ENCODE data around the gene SCYGR8. TPM values are rescaled to one million over a fixed set of nuclear protein-coding genes. Genes with fewer than 3 reads are reported as not detected.

The SCYGR8 gene
- not detected for total RNA-seq
- long read RNA-seq: 0 reads

GRCh38 chr2:227745594-227745993 is at the start of gene SCYGR8:
Gene SCYGR8, plus strand, starts transcription at chr2:227745894. Its CDS starts 0 bp downstream, at chr2:227745894.
- Histone ChIP-seq H3K27ac (no peak within 1 kb of the TSS), H3K27me3 (no peaks in the 10 kb centered on the region), H3K4me1 (no peaks in the 10 kb centered on the region), H3K36me3 (no peaks in the 10 kb centered on the region), H3K4me3 (no peak within 1 kb of the TSS), H3K9me3 (no peaks in the 10 kb centered on the region)
- no peak for DNase-seq
- ATAC-seq: no peak
- intact Hi-C loops (cut with DNase I): no loop called here
- TF ChIP-seq CTCF (IDR thresholded peaks at IDR 0.05): no peak

GRCh38 chr2:227696990-227697679 is 48.6 kb upstream of the SCYGR8 start:
- no peaks in the 10 kb centered on the region for H3K9me3 ChIP-seq
- TF ChIP-seq CTCF (IDR thresholded peaks at IDR 0.05): no peak
- no peak for DNase-seq
- H3K4me3 ChIP-seq: no peak overlapping the region
- H3K4me1 ChIP-seq: no peaks in the 10 kb centered on the region
- H3K36me3 ChIP-seq: no peaks in the 10 kb centered on the region
- intact Hi-C loops (cut with DNase I): no loop called here
- H3K27me3 ChIP-seq: no peaks in the 10 kb centered on the region
- no peak overlapping the region for H3K27ac ChIP-seq
- no peak for ATAC-seq

GRCh38 chr2:227701556-227701955 is 44.1 kb upstream of the SCYGR8 start:
- intact Hi-C loops (cut with DNase I): no loop called here
- H3K4me3 ChIP-seq: no peak overlapping the region
- no peak for DNase-seq
- H3K27ac ChIP-seq: no peak overlapping the region
- H3K4me1 ChIP-seq: peaks cover 12% of the 10 kb centered on the region
- no peaks in the 10 kb centered on the region for H3K36me3 ChIP-seq
- H3K9me3 ChIP-seq: no peaks in the 10 kb centered on the region
- no peak for ATAC-seq
- H3K27me3 ChIP-seq: no peaks in the 10 kb centered on the region
- TF ChIP-seq CTCF (IDR thresholded peaks at IDR 0.05): no peak

- peak overlapping the region; percentile 53 for H3K27ac ChIP-seq
- no peaks in the 10 kb centered on the region for H3K36me3 ChIP-seq
- DNase-seq: no peak
- intact Hi-C loops (cut with DNase I): no loop called here
- H3K27me3 ChIP-seq: no peaks in the 10 kb centered on the region
- TF ChIP-seq CTCF (IDR thresholded peaks at IDR 0.05): no peak
- ATAC-seq: peak; percentile 90
- no peak overlapping the region for H3K4me3 ChIP-seq
- peaks cover 12% of the 10 kb centered on the region for H3K4me1 ChIP-seq
- H3K9me3 ChIP-seq: no peaks in the 10 kb centered on the region
Observed at GRCh38 chr2:227703280-227703732, 42.4 kb upstream of the SCYGR8 start.

GRCh38 chr2:227703961-227704360 is 41.7 kb upstream of the SCYGR8 start:
- Histone ChIP-seq H3K4me3 (no peak overlapping the region), H3K9me3 (no peaks in the 10 kb centered on the region), H3K4me1 (peaks cover 12% of the 10 kb centered on the region), H3K27me3 (no peaks in the 10 kb centered on the region), H3K36me3 (no peaks in the 10 kb centered on the region), H3K27ac (peak overlapping the region; percentile 53)
- intact Hi-C loops (cut with DNase I): no loop called here
- ATAC-seq (peak; percentile 62), DNase-seq (no peak)
- no peak for TF ChIP-seq CTCF (IDR thresholded peaks at IDR 0.05)
